ENCODE data around the gene TAAR8.

Gene TAAR8

DNA sequence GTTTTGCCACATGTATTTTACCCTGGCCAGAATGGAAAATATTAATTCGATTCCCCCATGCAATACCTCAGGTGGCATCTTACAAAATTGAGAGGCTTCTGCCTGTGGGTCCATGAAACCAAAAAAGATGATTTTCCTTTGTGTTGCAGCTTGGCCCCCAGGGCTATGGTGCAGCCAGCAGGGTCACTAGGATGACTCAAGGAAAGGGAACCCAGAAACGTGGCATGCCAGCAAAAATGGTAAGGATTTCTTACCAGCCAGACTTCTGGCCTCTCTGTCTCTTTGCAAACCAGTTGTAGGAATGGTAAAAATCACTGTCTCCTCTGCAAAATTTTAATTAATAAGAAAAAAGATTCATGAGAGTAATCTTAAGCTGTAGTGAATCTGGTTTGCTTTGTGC, 26.0 kb upstream of the TAAR8 start:
- H3K4me1 ChIP-seq (ENCODE audit: control insufficient read depth, insufficient read depth, low read length), result peaks cover 5% of the 10 kb centered on the region; the same call in 1 of the 2 replicates
- TF ChIP-seq ZNF777 (tag by site-specific recombination; IDR thresholded peaks at IDR 0.05; ENCODE audit: borderline replicate concordance) (no peak), ZNF292 (tag by site-specific recombination; IDR thresholded peaks at IDR 0.05; ENCODE audit: borderline replicate concordance, low read depth) (no peak), ZNF157 (tag by site-specific recombination; IDR thresholded peaks at IDR 0.05) (no peak)
- ChIA-PET POLR2A (no interaction called here), CTCF (interaction anchor here (0.6 to 2.0 kb wide), 7 partner anchors 9 to 576 kb away, joined by 3 to 15 read pairs (median 5); partner anchors contain the start of gene STX7)
- H3K36me3 ChIP-seq (ENCODE audit: control insufficient read depth in 2 of 2, insufficient read depth in 1 of 2, low read length in 2 of 2), result no peaks in the 10 kb centered on the region
- no peaks in the 10 kb centered on the region for H3K9me3 ChIP-seq (ENCODE audit: control insufficient read depth, insufficient read depth, low read depth, low read length)
- H3K27ac ChIP-seq (ENCODE audit: extremely low read depth, low read depth, low read length), result no peak overlapping the region
- H3K4me3 ChIP-seq (ENCODE audit: low read depth, low read length), result no peak overlapping the region

GRCh38 chr6:132527791-132528190, 24.7 kb upstream of the TAAR8 start:
- Histone ChIP-seq H3K4me3 (ENCODE audit: low read depth, low read length) (no peak overlapping the region), H3K36me3 (ENCODE audit: control insufficient read depth in 2 of 2, insufficient read depth in 1 of 2, low read length in 2 of 2) (no peaks in the 10 kb centered on the region), H3K9me3 (ENCODE audit: control insufficient read depth, insufficient read depth, low read depth, low read length) (no peaks in the 10 kb centered on the region), H3K4me1 (ENCODE audit: control insufficient read depth, insufficient read depth, low read length) (peaks cover 5% of the 10 kb centered on the region; the same call in 1 of the 2 replicates), H3K27ac (ENCODE audit: extremely low read depth, low read depth, low read length) (no peak overlapping the region; the same call in 1 of the 2 replicates)
- ChIA-PET POLR2A (no interaction called here), CTCF (interaction anchor here (0.7 to 2.0 kb wide), 7 partner anchors 10 to 839 kb away, joined by 3 to 15 read pairs (median 4); partner anchors contain the start of gene STX7)
- TF ChIP-seq ZBTB8A (tag by site-specific recombination; IDR thresholded peaks at IDR 0.05) (0 out of 2 replicates have a peak, but pooled peaks have one; percentile 24), SP2 (tag by site-specific recombination; IDR thresholded peaks at IDR 0.05) (no peak), ZNF629 (tag by site-specific recombination; IDR thresholded peaks at IDR 0.05) (peak; percentile 91), ZNF394 (tag by site-specific recombination; IDR thresholded peaks at IDR 0.05; ENCODE audit: borderline replicate concordance) (peak; percentile 74), KLF16 (tag by site-specific recombination; IDR thresholded peaks at IDR 0.05) (0 out of 2 replicates have a peak, but pooled peaks have one; percentile 32), ZSCAN23 (tag by site-specific recombination; IDR thresholded peaks at IDR 0.05) (peak; percentile 92), IKZF3 (tag by site-specific recombination; IDR thresholded peaks at IDR 0.05) (peak; percentile 91), BCL11B (tag by site-specific recombination; IDR thresholded peaks at IDR 0.05; ENCODE audit: low read depth) (peak; percentile 92), ATF2 (tag by site-specific recombination; IDR thresholded peaks at IDR 0.05; ENCODE audit: low read depth) (no peak), ZNF596 (tag by site-specific recombination; IDR thresholded peaks at IDR 0.05) (0 out of 2 replicates have a peak, but pooled peaks have one; percentile 65), ZNF24 (tag by site-specific recombination; IDR thresholded peaks at IDR 0.05) (peak; percentile 86), ZNF561 (tag by site-specific recombination; IDR thresholded peaks at IDR 0.05; ENCODE audit: borderline replicate concordance) (peak; percentile 65; the same call in 1 of the 2 replicates), ZNF366 (tag by site-specific recombination; conservative IDR thresholded peaks at IDR 0.05) (peak; percentile 93), ZNF501 (tag by site-specific recombination; IDR thresholded peaks at IDR 0.05) (peak; percentile 76; the same call in 1 of the 2 replicates), ZXDB (tag by site-specific recombination; IDR thresholded peaks at IDR 0.05) (peak; percentile 66; the same call in 1 of the 2 replicates), FEZF1 (tag by site-specific recombination; IDR thresholded peaks at IDR 0.05) (peak; percentile 65), ZNF610 (tag by site-specific recombination; IDR thresholded peaks at IDR 0.05; ENCODE audit: borderline replicate concordance) (0 out of 2 replicates have a peak, but pooled peaks have one; percentile 43), ZNF354C (tag by site-specific recombination; IDR thresholded peaks at IDR 0.05; ENCODE audit: borderline replicate concordance, low read depth) (0 out of 2 replicates have a peak, but pooled peaks have one; percentile 25), BCL11A (tag by site-specific recombination; IDR thresholded peaks at IDR 0.05; ENCODE audit: low read depth) (peak; percentile 83), ZNF146 (tag by site-specific recombination; IDR thresholded peaks at IDR 0.05) (peak; percentile 40; the same call in 1 of the 2 replicates), ZFP37 (tag by site-specific recombination; IDR thresholded peaks at IDR 0.05) (peak; percentile 81; the same call in 1 of the 2 replicates), WT1 (tag by site-specific recombination; IDR thresholded peaks at IDR 0.05) (peak; percentile 91), ZBTB1 (tag by site-specific recombination; IDR thresholded peaks at IDR 0.05) (peak; percentile 75; the same call in 1 of the 2 replicates), GLI2 (tag by site-specific recombination; IDR thresholded peaks at IDR 0.05; ENCODE audit: borderline replicate concordance, low read depth) (peak; percentile 42; the same call in 1 of the 2 replicates), GFI1B (tag by site-specific recombination; IDR thresholded peaks at IDR 0.05) (peak; percentile 78), ZNF785 (tag by site-specific recombination; IDR thresholded peaks at IDR 0.05) (no peak), ZNF16 (tag by site-specific recombination; IDR thresholded peaks at IDR 0.05; ENCODE audit: low read depth) (no peak), ZFP69B (tag by site-specific recombination; IDR thresholded peaks at IDR 0.05) (0 out of 2 replicates have a peak, but pooled peaks have one; percentile 39), OSR2 (tag by site-specific recombination; IDR thresholded peaks at IDR 0.05) (peak; percentile 41; the same call in 1 of the 2 replicates), KLF8 (tag by site-specific recombination; IDR thresholded peaks at IDR 0.05) (peak; percentile 88), MZF1 (tag by site-specific recombination; IDR thresholded peaks at IDR 0.05; ENCODE audit: borderline replicate concordance) (peak; percentile 96)
- TF ChIP-seq, protein P1, sequence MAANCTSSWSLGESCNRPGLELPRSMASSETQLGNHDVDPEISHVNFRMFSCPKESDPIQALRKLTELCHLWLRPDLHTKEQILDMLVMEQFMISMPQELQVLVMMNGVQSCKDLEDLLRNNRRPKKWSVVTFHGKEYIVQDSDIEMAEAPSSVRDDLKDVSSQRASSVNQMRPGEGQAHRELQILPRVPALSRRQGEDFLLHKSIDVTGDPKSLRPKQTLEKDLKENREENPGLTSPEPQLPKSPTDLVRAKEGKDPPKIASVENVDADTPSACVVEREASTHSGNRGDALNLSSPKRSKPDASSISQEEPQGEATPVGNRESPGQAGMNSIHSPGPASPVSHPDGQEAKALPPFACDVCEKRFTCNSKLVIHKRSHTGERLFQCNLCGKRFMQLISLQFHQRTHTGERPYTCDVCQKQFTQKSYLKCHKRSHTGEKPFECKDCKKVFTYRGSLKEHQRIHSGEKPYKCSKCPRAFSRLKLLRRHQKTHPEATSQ (tag by site-specific recombination; IDR thresholded peaks at IDR 0.05), result peak; percentile 62; the same call in 1 of the 2 replicates

Data from HEK293 (cell line).